HG03558 (cell line): ENCODE results near the gene SMPX.

Experiments
- ATAC-seq: cut with Tn5 transposase; IDR thresholded peaks from one replicate; pipeline ENCODE4 v1.9.1; 2021; ENCODE audit warnings: moderate number of reproducible peaks; ENCODE audit not compliant: unreplicated experiment; ENCODE audit errors: extremely low read depth

Gene SMPX

GRCh38 chrX:21660156-21660555 lies 97.8 kb downstream of the SMPX start:
- no peak for ATAC-seq

- no peak for ATAC-seq
These were observed 98.6 kb downstream of the SMPX start for GRCh38 chrX:21659320-21659719.

GRCh38 chrX:21658746-21659145 lies 99.2 kb downstream of the SMPX start:
- no peak for ATAC-seq

GRCh38 chrX:21658152-21658737 lies 99.7 kb downstream of the SMPX start, which contains the start of gene KLHL34:
Gene KLHL34 (minus strand): TSS chrX:21658330. CDS start chrX:21657788, 542 bp downstream.
- ATAC-seq = no peak

GRCh38 chrX:21657318-21658151 lies 100.4 kb downstream of the SMPX start:
- no peak for ATAC-seq

GRCh38 chrX:21656587-21657317 lies 101.2 kb downstream of the SMPX start:
- ATAC-seq = no peak
